Peyer's patch (tissue), 4 donors: ENCODE data around the gene GRIA4.
"Not testable (repeated sequence)": the region's sequence is repeated elsewhere in the genome, so short reads cannot be mapped to it uniquely, and the experiment has no call there.

Source experiments
- CTCF ChIP-seq, 6 experiments: fragments of 450-650 bp in 4 of 6; fragments of 200-600 bp in 2 of 6; sonication (generic) in 1 of 6; IDR thresholded peaks; one replicate each; pipeline ENCODE4 v1.5.1; 2017 to 2019; ENCODE audit warnings: antibody characterized with exemption in 6 of 6, mild to moderate bottlenecking in 3 of 6, moderate library complexity in 1 of 6
- POLR2A ChIP-seq, 2 donors: fragments of 450-650 bp; IDR thresholded peaks; one replicate each; pipeline ENCODE4 v1.5.1; 2017; ENCODE audit warnings: antibody characterized with exemption in 2 of 2, mild to moderate bottlenecking in 2 of 2, moderate library complexity in 2 of 2

GRCh38 chr11:105773452-105773851 lies 163.6 kb downstream of the GRIA4 start:
- not testable (repeated sequence) for TF ChIP-seq CTCF, POLR2A (IDR thresholded peaks at IDR 0.05)
